Activated CD4-positive, alpha-beta T cell treated with anti-CD3 and anti-CD28 coated beads, Interleukin-2, Interleukin-4, amounts not matched to agents 100 ng/mL and 50 ng/mL, durations not matched to agents 16 hours and 8 hours (primary cell): ENCODE measurements around the gene IL19.

Experiments
- DNase-seq: peaks from one replicate; pipeline ENCODE4 v3.0.0-alpha.2; 2020; ENCODE audit warnings: low spot score

IL19 gene

GRCh38 chr1:206800891-206801290 lies 30.3 kb downstream of the IL19 start:
- no peak for DNase-seq

- DNase-seq: no peak
Measured at GRCh38 chr1:206801467-206801866, 30.9 kb downstream of the IL19 start.

GRCh38 chr1:206802401-206802800 lies 31.8 kb downstream of the IL19 start:
- no peak for DNase-seq

GRCh38 chr1:206803221-206803730 lies 32.7 kb downstream of the IL19 start:
- DNase-seq: peak; percentile 95

- DNase-seq: no peak
Measured at GRCh38 chr1:206804156-206804737, 33.7 kb downstream of the IL19 start.

DNA sequence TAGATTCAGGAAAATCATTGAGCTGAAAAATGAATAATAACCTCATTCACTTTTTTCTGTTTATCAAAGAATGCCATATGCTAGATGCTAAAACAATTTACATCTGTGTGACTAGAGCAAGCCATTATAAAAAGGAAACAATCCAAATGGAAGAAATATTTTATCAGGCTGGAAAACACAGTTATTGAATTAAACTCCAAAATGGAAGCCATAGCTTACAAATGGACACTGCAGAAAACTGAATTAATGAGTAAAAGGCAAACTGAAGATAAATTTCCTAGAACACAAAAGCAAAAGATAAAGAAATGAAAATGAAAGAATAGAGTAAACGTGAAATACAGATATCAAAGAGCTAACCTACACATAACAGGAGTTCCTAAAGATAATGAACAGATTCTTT lies 34.8 kb downstream of the IL19 start:
- no peak for DNase-seq

- peak; percentile 65 for DNase-seq
Measured at GRCh38 chr1:206808615-206809014, 38.0 kb downstream of the IL19 start.

DNA sequence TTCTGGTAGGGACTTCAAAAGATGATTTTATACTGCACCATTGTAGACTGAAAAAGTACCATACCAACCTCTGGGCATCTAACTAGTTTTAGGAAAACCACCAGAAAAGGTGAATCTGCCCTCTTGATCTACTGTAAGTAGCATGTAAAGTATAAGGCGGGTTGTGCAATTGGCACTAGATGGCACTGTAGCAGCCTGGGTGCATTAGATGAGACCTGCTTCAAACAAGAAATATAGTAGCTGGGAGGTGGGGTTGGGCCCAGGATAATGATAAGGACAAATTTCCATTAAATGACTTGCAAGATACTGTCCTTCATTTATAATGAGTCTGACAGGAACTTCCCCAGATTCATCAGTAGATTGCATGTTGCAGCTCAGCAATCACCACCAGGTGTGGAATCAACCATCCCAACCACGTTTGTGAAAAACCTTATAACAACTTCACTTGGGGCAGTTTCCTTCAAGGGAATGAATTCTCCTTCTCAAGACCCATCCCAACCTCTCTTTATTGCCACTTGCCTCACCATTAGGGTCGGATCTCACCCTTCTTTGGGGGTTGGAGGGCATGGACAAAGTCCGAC lies 39.0 kb downstream of the IL19 start:
- no peak for DNase-seq

- no peak for DNase-seq
Measured at GRCh38 chr1:206812471-206812870, 41.9 kb downstream of the IL19 start.

GRCh38 chr1:206814716-206815341 lies 44.3 kb downstream of the IL19 start:
- DNase-seq: no peak

- peak; percentile 82 for DNase-seq
Measured at GRCh38 chr1:206816390-206817287, 46.1 kb downstream of the IL19 start.

DNA sequence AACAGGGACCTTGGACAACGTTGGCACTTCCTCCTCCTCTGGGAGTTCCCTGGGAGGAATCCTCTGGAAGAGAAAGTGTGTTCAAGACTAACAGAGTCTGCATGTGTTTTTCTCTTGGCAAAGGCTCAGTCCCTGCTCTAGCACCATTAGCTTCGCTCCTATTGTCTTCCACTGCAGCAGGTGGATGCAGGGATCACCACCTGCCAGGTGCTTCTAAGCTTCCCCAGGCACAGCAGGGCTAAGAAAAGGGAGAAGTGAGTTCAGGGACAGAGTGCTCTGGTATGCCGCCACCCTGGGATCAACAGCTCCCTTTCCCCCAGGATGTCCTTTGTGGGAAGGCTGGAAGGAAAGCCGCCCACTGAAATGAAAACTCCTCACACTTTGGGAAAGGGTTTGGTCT lies 50.9 kb downstream of the IL19 start:
- no peak for DNase-seq

- no peak for DNase-seq
Measured at GRCh38 chr1:206823727-206824126, 53.2 kb downstream of the IL19 start.

DNA sequence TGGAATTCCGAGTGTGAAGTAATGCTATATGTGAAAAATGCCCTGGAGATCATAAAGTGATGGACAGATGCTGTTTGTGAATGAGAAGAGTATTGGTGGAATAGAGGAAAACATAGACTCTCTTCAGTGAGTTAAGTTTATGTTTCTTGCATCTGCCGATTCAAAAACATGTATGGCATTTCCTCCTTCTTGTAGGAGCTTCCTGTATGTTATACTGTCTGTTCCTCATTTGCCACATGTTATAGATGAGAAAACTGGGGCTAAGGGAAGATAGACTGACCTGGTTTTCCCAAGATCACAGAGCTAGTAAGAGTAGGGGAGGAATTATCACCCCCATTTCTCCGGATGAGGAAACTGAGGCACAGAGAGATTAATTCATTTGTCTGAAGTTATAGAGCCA lies 53.8 kb downstream of the IL19 start:
- DNase-seq: no peak

GRCh38 chr1:206826394-206826793 lies 55.8 kb downstream of the IL19 start:
- DNase-seq: no peak

DNA sequence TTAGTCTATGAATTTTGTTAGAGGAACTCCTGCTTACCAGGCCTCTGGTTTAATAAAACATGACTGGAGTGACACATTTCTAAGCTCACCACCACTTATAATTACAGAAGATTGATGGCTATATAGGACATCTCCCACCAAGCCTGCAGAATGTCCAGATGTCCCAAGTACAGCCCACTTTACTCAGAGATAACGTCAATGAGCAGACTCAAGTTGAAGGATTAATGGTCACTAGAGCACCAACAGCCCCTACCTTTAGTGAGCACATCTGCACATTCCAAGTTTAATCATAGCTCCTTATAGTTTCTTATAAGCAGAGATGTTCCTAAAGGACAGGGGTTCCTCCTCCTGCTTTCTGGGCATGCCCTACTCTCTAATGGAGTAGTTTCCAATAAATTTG lies 57.5 kb downstream of the IL19 start:
- DNase-seq: no peak

- DNase-seq: no peak
Measured at GRCh38 chr1:206828765-206829164, 58.2 kb downstream of the IL19 start.

DNA sequence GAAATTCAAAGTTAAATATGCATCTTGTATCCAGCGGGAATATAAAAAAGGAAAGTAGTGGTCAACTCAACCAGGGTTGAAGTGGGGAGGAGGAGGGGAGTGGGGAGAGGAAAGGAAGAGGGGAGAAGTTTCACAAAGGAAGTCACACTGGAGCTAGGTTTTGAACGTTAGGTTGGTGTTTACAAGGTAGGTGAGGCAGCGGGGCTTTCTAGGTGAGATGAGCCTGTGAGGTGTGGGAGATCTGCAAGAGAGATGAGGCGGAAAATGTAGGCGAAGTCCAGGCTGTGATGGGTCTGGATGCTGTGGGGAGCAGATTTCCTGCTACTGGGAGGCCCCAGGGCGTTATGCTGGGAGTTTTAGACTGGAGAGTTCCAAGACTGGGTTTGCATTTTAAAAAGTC lies 58.7 kb downstream of the IL19 start:
- peak; percentile 11 for DNase-seq

GRCh38 chr1:206829875-206830274 lies 59.3 kb downstream of the IL19 start:
- DNase-seq: no peak

DNA sequence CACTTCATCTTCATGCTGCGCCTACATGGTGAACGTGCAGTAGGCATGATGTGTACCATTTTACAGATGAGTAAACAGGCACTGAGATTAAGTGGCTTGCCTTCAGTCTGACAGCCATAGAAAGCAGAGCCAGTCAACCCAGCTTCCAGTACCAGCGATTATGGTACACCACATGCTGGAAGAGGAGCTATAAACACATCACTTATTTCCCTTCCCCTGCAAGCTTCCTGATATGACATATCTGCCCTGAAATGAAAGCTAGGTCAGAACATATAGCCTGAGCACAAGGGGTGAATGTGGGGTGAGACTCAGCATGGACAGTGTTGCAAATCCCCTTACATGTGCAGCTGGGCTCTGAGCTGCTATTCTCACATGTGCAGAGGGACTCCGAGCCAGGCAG lies 61.1 kb downstream of the IL19 start:
- DNase-seq: no peak

- no peak for DNase-seq
Measured at GRCh38 chr1:206832352-206832880, 61.8 kb downstream of the IL19 start.

- DNase-seq: no peak
Measured at GRCh38 chr1:206833106-206833680, 62.6 kb downstream of the IL19 start.
